HG03097 (cell line): ENCODE results near the gene AHNAK2.

ENCODE experiments used
- ATAC-seq: cut with Tn5 transposase; IDR thresholded peaks from one replicate; pipeline ENCODE4 v1.9.1; 2021; ENCODE audit not compliant: unreplicated experiment, low FRiP score

AHNAK2 gene

DNA sequence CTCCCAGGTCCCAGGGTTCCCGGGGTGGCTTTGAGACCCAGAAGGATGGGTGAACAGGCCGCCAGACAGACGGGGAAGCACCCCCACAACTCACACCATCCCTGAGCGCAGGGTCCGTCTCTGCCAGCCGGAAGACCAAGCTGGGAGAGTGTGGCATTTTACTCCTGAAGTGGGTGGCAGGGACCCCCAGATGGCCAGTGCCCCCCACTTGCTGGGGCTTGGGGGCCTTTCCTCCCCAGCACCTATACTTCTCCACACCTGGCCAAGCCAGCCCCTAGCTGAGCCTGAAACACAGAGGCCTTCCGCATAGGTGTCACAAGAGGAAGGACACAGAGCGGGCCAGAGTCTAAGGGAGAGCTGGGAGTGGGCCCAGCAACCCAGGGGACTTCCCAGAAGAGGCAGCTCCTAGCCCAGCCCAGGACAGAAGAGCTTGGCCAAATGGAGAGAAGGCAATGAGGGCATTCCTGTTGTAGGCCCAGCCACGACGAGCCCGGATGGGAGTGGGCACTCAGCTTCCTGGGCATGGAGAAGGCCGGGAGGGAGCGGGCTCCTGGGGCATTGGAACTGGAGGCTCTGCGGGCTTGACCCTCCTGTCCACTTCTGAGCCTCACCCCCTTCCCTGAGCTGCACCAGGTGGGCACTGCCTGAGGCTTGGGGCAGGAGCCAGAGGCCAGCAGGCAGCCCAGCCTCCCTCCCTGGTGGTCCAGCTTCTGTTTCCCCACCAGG, 3.3 kb downstream of the AHNAK2 start:
- ATAC-seq = no peak

DNA sequence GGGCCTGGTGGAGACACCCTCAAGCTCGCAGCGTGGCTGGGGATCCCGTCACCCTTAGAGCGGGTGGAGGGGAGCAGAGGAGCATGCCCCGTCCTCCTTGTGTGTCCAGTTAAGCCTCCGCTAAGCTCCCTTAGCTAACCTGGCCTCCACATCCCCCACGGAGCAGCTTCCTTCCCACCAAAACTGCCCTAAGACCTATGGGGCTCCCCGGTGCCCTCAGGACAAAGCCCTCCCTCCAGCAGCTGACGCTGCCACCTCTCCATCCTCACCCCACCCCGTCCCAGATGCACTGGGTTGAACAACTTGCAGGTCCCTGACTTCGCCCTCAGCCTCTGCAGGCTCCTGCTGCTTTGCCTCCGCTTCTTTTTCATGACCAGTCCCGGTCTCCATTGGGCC, 4.0 kb downstream of the AHNAK2 start:
- no peak for ATAC-seq

DNA sequence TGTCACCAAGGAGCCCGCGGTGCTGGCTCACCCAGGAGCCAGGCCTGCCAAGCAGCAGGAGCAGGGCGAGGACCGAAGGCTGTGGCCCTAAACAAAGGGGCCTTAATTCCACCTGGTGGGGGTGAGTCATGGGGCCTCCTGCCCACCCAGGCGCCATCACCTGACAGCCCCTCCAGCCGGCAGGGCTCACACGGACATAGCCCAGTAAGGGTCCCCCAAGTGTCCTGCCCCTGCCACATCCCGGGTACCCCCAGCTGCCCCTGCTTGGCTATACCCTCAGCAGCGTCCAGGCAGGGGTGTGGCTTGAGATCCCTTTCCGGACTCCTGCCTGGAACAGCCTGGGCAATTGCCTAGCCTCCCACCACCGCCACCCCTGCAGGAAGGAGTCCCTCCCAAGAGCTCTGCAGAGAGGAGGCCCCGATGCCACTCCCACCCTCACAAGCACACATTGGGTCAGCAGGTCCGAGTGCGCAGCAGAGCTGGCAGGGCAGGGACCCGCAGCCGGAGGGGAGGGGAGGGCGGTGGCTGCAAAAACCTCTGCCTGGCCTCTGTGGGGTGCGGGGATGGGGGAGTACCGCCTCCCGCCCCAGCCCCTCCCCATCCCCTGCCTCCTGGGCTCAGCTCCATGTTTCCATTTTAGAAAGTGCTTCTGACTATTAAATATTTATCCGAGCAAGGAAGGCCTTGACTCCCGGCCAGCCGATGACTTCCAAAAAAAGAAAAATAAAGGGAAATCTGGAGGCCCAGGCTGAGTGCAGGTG, 4.6 kb downstream of the AHNAK2 start:
- ATAC-seq = no peak

DNA sequence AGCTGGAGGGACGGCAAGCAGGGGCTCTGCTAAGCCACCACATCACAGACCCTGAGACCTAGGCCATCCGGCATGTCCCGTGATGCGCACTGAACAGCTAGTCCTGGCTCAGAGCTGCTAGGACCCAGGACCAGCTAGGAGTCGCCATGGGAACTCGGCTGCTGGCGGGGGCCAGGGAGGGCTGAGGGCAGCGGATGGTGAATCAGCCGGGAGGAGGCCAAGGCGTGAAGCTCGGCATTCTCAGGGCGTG, 5.1 kb downstream of the AHNAK2 start:
- ATAC-seq = no peak

DNA sequence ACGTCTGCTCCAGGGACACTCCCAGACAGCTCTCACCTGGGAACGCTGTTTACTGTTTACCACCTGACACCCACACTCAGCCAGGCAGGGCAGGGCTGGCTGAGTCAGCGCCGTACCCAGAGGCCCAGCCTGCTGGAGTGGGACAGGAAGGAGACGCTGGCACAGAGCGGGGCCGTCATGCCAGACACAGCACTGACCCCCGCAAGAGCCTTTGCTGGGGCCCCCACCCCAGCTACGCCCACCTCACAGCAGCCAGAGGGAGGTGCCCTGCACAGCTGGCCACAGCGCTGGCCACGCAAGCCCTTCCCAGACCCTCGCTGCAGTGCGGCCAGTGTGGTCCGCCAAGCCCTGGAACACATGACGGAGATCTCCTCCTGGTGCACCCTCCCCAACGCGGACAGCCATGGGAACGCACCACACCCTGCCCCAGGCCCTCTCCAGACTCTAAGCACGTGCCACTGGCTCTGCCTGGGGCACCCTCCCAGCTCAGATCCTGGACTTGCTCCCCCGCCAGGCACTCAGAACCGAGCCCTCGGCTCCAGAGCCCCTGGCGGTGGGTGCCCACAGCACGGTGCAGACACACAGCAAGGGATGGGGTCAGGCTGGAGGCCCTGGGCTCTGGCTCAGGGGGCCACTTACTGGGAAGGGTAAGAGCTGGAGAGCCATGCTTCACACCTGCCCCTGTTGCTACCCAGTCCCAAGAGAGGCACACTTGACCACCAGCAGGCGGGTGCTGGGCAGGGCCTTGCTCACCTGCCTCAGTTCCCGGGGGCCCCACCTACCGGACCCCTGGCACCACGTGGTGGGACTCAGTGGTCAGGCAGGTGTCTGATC, 5.7 kb downstream of the AHNAK2 start:
- no peak for ATAC-seq

DNA sequence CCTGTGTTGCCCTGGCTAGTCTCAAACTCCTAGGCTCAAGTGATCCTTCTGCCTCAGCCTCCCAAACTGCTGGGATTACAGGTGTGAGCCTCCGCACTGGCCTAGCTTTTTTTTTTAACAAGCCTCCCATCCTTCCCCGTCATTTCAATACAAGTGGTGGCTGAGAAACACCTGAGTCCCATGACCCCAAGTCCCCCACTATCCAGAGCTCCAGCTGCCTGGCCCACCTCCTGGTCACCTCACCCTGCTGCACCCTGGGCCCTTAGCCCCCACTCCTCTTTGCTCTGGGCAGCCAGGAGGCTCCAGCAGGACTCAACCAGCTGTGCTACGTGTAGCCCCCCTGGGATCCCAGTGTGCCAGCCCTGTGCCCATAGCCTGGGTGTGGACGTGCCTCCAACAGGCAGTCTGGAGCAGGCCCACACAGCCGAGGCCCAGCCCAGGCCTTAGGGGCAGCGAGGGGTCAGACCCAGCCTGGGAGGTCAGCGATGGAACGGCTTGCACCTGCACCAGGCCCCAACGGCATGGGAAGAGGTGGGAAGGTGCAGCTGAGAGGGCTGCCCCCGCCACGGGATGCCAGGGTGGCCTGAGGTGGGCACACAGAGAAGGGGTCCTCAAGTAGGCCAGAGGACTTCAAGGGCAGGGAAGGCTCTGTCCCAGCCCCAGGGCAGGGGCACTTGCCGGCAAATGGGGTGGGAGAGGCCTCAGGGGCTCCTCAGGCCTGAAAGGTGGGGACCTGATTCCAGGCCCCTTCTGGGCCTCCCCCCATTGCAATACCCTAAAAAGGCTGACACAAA, 6.5 kb downstream of the AHNAK2 start:
- no peak for ATAC-seq

DNA sequence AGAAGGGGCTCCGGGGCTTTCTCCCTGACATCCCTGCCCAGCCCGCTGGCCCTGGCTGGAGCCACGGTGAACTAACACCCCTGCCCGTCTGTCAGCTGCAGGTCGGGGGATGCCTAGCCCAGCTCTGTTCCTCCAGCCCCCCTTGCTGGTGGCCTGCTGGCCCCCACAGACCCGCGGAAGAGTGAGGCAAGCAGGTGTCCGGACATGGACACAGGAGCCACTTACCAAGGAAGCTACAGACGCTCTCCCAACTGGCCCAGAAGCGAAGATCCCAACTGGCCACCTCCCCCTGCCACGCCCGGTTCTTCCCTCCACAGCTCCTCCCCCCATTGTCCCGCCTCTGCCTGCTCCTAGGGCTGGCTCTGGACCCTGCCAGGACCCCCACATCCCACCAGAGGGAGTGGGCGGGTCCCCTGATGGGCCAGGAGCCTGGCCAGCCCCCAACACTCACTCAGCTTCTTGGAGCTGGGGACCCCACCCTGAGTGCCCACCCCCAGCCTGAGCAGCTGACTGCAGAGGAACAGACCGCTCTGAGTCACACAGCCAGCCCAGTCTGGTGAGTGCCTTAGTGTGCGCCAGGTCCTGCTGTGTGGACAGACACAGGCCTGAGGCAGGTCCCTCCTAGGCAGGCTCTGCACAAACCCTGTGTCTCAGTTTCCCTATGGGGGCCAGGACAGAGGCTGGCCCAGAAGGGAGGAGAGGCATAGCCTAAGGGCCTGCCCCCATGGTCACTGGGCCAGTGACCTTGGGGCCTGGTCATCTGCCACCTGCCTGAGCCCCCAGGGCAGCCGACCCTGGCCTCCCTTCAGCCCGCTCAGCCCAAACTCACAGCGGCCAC, 7.7 kb downstream of the AHNAK2 start:
- no peak for ATAC-seq

DNA sequence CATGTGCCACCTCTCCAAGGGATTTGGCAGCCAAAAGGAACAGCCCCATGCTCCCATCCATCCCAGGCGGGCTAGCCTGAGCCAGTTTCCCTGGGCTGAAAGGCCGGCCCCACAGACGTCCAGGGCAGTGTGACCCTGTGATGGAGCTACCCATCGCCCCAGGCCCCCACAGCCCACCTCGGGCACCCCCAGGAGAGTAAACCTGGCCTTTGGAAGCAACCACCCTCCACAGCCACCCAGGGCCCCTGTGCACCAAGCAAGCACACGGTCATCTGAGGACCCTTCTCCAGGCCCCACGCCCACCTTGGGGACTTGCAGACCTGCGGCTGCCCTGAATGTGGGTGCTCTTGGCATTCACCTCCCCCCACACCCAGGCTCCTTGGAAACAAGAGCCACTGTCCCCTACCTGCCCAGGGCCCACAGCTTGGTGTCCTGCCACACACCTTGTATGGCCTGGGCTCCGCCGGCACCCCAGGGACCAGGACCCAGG, 8.4 kb downstream of the AHNAK2 start:
- no peak for ATAC-seq

DNA sequence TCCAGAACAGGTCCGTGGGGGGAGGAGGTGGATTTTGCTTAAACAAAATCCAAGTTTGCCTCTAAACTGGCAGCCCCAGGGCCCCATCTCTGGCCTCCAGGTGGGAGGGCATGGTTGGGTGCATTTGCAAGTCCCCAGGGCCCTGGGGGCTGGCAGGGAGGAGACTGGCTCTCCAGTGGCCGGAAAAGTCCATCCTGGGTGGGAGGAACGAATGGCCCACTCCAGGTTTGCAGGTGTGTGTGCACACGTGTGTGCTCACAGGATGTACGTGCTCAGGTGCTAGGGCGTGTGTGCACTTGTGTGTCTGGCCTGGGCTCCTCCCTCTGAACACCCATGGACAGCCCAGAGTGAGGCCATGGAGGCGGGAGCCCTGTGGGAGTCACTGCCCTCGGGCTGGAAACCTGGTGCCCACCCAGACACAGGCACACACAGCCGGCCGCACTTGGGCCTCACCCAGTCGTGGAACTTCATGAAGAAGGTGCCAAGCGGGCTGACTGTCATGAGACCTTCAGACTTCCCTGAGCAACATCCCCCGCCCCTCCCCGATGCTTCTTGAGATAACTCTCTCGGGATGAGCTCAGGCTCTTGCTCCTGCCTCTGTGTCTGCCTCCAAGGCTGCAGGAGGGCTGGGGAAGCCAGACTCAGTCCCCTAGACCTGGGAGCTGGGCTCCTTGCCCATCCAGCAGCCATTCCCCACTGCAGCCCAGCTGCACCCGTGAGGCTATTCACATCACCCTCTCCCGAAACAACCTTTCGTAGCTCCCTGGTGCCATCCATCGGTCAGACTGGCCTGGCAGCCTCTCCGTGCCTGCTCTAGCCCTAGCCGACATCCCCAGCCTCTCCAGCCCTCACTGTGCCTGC, 9.4 kb downstream of the AHNAK2 start:
- no peak for ATAC-seq

DNA sequence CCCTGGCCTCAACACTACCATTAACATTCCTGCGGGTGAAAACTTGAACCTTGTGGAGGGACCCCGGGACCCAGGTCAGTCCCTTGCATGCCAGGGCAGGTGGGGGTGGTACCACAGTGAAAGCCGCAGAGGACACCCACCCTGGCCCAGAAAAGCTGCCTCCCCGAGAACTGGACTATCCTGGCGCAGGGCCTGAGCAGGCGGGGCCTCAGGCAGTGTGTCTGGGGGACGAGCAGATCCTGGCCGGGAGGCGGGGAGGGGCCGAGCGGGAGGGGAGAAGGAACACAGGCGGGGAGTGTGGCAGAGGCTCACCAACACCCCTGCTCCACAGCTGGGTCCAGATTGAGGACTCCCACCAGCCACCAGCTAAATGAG, 10.0 kb downstream of the AHNAK2 start:
- ATAC-seq = no peak

DNA sequence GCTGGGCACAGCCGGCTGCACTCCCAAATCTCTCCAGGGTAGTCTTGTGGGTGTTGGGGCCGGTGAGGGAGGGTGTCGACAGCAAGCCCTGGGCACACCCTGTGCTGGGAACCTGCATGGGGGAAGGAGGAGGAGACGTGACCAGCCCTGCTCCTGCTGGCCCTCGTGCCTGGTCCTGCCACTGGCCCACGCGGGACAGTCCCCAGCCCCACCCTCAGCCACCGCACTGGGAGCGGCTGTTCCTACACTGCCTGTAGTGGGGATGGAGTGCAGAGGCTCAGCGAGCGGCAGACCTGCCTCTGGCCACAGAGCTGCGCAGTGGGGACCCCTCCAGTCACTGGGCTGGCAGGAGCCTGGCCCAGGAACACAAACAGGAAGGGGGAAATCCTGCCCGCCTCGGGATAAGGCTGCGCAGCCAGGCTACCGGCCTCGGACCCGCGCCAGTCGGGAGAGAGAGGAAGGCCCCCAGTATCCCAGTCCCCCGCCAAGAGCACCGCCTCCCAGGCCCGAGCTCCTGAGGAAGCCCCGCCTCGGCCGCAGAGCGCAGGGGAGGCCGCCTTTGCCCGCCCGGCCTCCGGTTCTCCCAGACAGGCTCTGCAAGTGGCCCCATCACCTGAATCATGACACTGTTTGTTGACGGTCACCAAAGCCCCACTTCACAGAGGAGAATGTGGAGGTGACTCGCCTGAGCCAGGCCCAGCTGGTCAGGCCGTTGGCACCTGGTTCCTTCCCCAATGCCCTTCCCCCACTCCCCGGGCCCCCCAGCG, 10.6 kb downstream of the AHNAK2 start:
- no peak for ATAC-seq

DNA sequence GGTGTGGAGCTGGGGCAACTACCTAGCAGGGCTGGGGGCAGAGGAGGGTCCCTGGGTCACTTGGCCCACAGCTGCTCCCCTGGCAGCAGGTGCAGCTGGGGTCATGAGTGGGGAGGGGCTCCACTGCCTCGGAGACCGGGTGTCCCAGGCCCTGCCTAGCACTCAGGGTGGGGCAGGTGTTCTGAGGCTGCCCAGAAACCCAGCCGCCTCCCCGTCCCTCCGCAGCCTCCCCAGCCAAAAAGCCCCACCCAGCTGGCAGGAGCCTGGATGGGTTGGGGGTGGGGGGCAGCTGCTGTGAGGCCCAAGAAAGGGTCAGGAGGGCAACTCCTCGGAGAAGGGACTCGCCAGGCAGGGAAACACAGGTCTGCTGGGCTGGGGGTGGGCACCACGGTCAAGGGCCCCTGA, 11.2 kb downstream of the AHNAK2 start:
- ATAC-seq = no peak

DNA sequence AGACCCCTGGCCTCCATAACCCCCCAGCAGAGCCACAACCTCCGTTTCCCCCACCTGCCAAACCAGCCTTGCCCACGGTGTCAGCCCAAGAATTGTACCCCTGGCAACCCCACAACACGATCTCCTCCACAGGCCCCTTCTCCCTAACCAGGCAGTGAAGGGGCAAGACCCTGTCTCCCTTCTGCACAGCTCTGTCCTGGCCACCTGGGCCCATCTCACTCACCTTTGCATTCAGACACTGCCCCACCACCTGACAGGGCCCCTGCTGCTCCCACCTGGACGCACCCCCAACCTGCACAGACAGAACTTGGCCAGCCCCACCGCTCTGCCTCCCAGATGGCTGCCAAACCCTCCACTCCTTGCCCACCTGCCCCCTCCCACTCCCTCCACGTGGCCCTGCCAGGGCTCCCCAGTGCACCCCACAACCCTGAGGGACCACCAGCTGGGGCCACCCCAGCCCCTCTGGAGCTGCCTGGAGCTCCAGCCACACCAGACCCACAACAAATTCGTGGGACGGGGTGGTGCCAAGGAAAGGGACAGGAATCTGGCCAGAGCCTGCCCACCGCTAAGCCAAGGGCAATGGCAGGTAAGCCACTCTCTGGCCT, 11.8 kb downstream of the AHNAK2 start:
- ATAC-seq = no peak

DNA sequence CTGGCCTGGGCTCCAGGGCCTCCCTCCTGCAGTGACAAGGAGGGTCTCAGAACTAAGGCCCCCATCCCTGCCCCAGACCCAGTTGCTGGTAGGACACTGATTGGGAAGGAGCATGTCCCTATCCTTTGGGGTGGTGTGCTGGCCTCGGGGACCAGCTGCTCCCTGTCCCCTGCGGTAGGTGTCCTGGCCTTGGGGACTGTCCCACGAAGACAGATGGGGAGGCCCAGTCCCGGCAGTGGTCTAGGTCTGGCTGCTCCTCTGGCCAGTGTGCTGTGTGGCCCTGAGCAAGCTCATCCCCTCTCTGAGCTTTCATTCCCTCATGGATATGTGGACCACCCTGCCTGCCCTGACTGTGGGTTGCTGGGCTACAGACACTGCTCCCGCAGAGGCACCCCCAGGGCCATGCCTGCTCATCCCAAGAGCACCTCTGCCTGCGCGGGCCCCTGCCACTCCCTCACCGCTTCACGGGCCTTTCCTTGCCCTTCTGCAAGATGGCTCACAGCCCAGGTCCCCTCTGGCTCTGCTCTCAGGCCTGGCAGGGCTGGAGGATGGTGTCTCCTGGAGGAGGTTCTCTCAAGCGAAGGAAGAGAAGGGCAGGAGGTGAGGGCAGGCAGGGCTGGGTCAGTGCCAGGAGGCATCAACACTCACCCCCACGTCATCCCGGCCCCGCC, 12.5 kb downstream of the AHNAK2 start:
- ATAC-seq = no peak

DNA sequence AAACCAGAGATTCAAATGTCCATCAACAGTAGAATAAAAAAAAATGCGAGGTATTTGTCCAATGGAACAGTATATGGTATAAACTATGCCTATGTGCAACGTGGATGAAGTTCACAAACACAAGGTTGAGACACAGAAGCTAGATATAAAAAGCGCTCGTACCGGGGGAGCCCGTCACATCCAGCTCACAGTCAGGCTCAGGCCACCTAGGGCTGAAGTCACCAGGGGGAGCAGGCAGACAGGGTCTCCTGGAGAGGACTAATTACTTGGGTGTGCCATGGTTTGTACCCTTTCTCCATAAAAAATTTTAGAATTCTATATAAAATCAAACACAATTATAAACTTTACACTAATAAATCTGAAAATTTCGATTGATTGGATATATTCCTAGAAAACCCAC, 13.6 kb downstream of the AHNAK2 start:
- ATAC-seq = no peak

DNA sequence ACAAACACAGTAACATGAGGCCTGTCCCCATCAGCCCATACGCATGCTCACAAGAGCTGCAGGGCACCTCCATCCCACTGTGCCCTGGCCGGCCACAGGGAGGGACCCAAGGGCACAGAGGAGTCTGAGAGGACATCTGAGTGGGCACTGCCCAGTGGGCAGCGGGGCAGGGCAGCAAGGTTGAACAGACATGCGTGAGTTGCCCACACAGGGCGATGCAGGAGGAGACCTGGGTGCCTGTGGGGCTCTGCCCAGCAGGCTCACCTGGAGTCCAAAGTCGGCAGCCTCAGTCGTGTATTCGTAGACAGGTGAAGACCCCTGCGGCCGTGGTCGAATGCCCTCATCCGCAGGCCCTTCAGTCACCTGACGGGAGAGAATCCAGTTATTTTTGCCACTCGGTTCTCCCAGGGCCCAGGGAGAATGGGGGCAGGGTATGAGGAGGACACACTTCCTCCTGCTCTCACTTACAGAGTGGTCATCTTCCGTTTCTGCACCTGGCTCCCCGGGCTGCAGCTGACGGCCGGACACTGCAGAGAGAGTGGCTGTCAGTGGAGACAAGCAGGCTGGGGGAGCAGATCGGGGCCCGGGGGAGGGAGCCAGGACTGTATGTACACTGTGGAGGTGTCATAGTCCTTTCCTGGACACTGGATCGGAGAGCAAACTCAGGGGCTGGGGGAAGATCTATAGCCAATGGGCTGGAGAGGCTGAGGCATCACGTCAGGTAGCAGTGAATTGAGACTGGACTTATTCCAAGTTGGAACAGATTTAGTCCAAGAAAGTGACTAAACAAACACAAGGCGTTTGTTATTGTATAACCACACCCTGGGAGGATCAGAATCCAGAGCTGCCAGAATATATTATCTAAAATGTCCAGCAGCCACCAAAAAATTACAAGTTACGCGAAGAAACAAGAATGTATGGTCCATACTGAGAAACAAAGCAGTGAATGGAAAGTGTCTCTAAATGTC, 20.7 kb downstream of the AHNAK2 start:
- ATAC-seq = no peak
